H9 (cell line): ENCODE results near the gene KIF16B. TPM values are rescaled to one million over a fixed set of nuclear protein-coding genes. Genes with fewer than 3 reads are reported as not detected.

Experiments used
- DNase-seq: peaks from one replicate; pipeline ENCODE4 v3.0.0-alpha.2; 2017
- H2AFZ ChIP-seq: one replicate; pipeline ENCODE4 v1.6.1; 2013; ENCODE audit warnings: mild to moderate bottlenecking, low read length, control low read depth, moderate library complexity
- H2AK5ac ChIP-seq: 2 replicates; pipeline ENCODE4 v1.6.1; 2013; ENCODE audit warnings: low read length, control low read depth, mixed read lengths; ENCODE audit not compliant: insufficient read length
- H2BK120ac ChIP-seq: one replicate; pipeline ENCODE4 v1.6.1; 2013; ENCODE audit warnings: low read depth, mild to moderate bottlenecking, low read length, control low read depth, inconsistent platforms; ENCODE audit not compliant: poor library complexity, severe bottlenecking
- H2BK12ac ChIP-seq: 2 replicates; pipeline ENCODE4 v1.6.1; 2013; ENCODE audit warnings: low read length, control low read depth, mixed read lengths, low read depth; ENCODE audit not compliant: insufficient read length
- H2BK15ac ChIP-seq: 2 replicates; pipeline ENCODE4 v1.6.1; 2013; ENCODE audit warnings: low read depth, low read length, control low read depth
- H2BK20ac ChIP-seq: one replicate; pipeline ENCODE4 v1.6.1; 2013; ENCODE audit warnings: low read depth, mild to moderate bottlenecking, low read length, control low read depth, inconsistent platforms; ENCODE audit not compliant: poor library complexity, severe bottlenecking
- H2BK5ac ChIP-seq: 2 replicates; pipeline ENCODE4 v1.6.1; 2013; ENCODE audit warnings: low read length, control low read depth, mixed read lengths; ENCODE audit not compliant: insufficient read length
- H3K14ac ChIP-seq: 2 replicates; pipeline ENCODE4 v1.6.1; 2013; ENCODE audit warnings: low read length, control low read depth; ENCODE audit not compliant: insufficient read depth
- H3K18ac ChIP-seq: 2 replicates; pipeline ENCODE4 v1.6.1; 2013; ENCODE audit warnings: low read depth, mild to moderate bottlenecking, mixed read lengths, low read length, control low read depth; ENCODE audit not compliant: insufficient read length
- H3K23ac ChIP-seq: 2 replicates; pipeline ENCODE4 v1.6.1; 2013; ENCODE audit warnings: low read length, control low read depth, mixed read lengths, low read depth; ENCODE audit not compliant: insufficient read length
- H3K23me2 ChIP-seq: 2 replicates; pipeline ENCODE4 v1.6.1; 2013; ENCODE audit warnings: low read depth, mild to moderate bottlenecking, mixed read lengths, low read length, control low read depth; ENCODE audit not compliant: insufficient read length, poor library complexity, severe bottlenecking
- H3K27ac ChIP-seq: 2 replicates; pipeline ENCODE4 v1.5.1; 2013; ENCODE audit warnings: low read length, control low read depth, mixed read lengths, low read depth; ENCODE audit not compliant: insufficient read length
- H3K27me3 ChIP-seq: 2 replicates; pipeline ENCODE4 v1.6.1; 2013; ENCODE audit warnings: low read length, control low read depth, inconsistent platforms; ENCODE audit not compliant: insufficient read depth
- H3K4ac ChIP-seq: 2 replicates; pipeline ENCODE4 v1.6.1; 2013; ENCODE audit warnings: low read depth, mild to moderate bottlenecking, control low read depth, inconsistent platforms, low read length, moderate library complexity
- H3K4me1 ChIP-seq: 2 replicates; pipeline ENCODE4 v1.6.1; 2013; ENCODE audit warnings: low read length, control low read depth, inconsistent platforms; ENCODE audit not compliant: insufficient read depth
- H3K4me2 ChIP-seq: 2 replicates; pipeline ENCODE4 v1.6.1; 2013; ENCODE audit warnings: low read length, control low read depth, mixed read lengths; ENCODE audit not compliant: insufficient read length, insufficient read depth
- H3K56ac ChIP-seq: 2 replicates; pipeline ENCODE4 v1.6.1; 2013; ENCODE audit warnings: low read depth, mild to moderate bottlenecking, mixed read lengths, low read length, control low read depth; ENCODE audit not compliant: insufficient read length
- H3K79me1 ChIP-seq: 2 replicates; pipeline ENCODE4 v1.6.1; 2013; ENCODE audit warnings: low read depth, mild to moderate bottlenecking, moderate library complexity, low read length, control low read depth, inconsistent platforms; ENCODE audit not compliant: insufficient read depth, poor library complexity, severe bottlenecking
- H3K79me2 ChIP-seq: 2 replicates; pipeline ENCODE4 v1.6.1; 2013; ENCODE audit warnings: low read length, control low read depth, inconsistent platforms; ENCODE audit not compliant: insufficient read depth
- H3K9ac ChIP-seq: 2 replicates; pipeline ENCODE4 v1.6.1; 2013; ENCODE audit warnings: low read length, control low read depth, mixed read lengths; ENCODE audit not compliant: insufficient read length; ENCODE audit errors: extremely low read depth
- H3K9me3 ChIP-seq: one replicate; pipeline ENCODE4 v1.6.1; 2013; ENCODE audit warnings: low read depth, low read length, inconsistent platforms; ENCODE audit not compliant: control insufficient read depth
- H3T11ph ChIP-seq: one replicate; pipeline ENCODE4 v1.6.1; 2013; ENCODE audit warnings: mild to moderate bottlenecking, low read length, control low read depth, inconsistent platforms
- H4K20me1 ChIP-seq: one replicate; pipeline ENCODE4 v1.6.1; 2013; ENCODE audit not compliant: control insufficient read depth, insufficient read length, insufficient read depth
- H4K5ac ChIP-seq: 2 replicates; pipeline ENCODE4 v1.6.1; 2013; ENCODE audit warnings: low read depth, mild to moderate bottlenecking, mixed read lengths, low read length, control low read depth; ENCODE audit not compliant: insufficient read length
- H4K8ac ChIP-seq: replicated peaks from 2 replicates; pipeline ENCODE4 v1.6.1; 2013; ENCODE audit warnings: low read length, control low read depth, mixed read lengths, low read depth; ENCODE audit not compliant: insufficient read length
- H4K91ac ChIP-seq: 2 replicates; pipeline ENCODE4 v1.6.1; 2013; ENCODE audit warnings: low read depth, mild to moderate bottlenecking, moderate library complexity, mixed read lengths, low read length, control low read depth; ENCODE audit not compliant: insufficient read length
- H3K27ac Mint-ChIP-seq, 3 experiments: 2 replicates in 2 of 3; 3 replicates in 1 of 3; pipeline ENCODE4 v1.8.0; 2020 to 2021; ENCODE audit warnings: mixed read lengths in 3 of 3, mild to moderate bottlenecking in 1 of 3, moderate library complexity in 1 of 3
- H3K27me3 Mint-ChIP-seq: 2 replicates; pipeline ENCODE4 v1.8.0; 2021; ENCODE audit warnings: low read depth, mild to moderate bottlenecking, moderate library complexity, mixed read lengths
- H3K36me3 Mint-ChIP-seq, 3 experiments: 2 replicates in 2 of 3; 3 replicates in 1 of 3; pipeline ENCODE4 v1.8.0; 2020 to 2021; ENCODE audit warnings: low read depth in 3 of 3, mixed read lengths in 3 of 3; ENCODE audit not compliant: insufficient read depth in 1 of 3
- H3K4me1 Mint-ChIP-seq, 2 experiments: 2 replicates each; pipeline ENCODE4 v1.8.0; 2020; ENCODE audit warnings: mixed read lengths in 2 of 2
- H3K4me3 Mint-ChIP-seq, 2 experiments: 2 replicates in 1 of 2; 3 replicates in 1 of 2; pipeline ENCODE4 v1.8.0; 2020 to 2021; ENCODE audit warnings: mild to moderate bottlenecking in 2 of 2, mixed read lengths in 2 of 2, moderate library complexity in 1 of 2
- H3K9me3 Mint-ChIP-seq, 2 experiments: 2 replicates in 1 of 2; 3 replicates in 1 of 2; pipeline ENCODE4 v1.8.0; 2020; ENCODE audit warnings: mild to moderate bottlenecking in 2 of 2, mixed read lengths in 2 of 2, moderate library complexity in 1 of 2
- WGBS: extraction: QIAGEN DNeasy Blood & Tissue Kit; methylation state at CpG from one replicate; pipeline ENCODE4 v1.1.7; 2013; ENCODE audit warnings: missing lambda C conversion rate, low lambda C conversion rate, mixed read lengths; ENCODE audit not compliant: insufficient read length; ENCODE audit errors: extremely low coverage; 5-methylcytosine and 5-hydroxymethylcytosine counted together
- total RNA-seq: library from RNA; stranded (reverse); gene quantifications from 2 replicates; pipeline ENCODE4 v1.2.1, GENCODE V29; 2021
- TF ChIP-seq, protein P1 (sequence below): fragments of 200-600 bp; sonication (generic); conservative IDR thresholded peaks from 3 replicates; pipeline ENCODE4 v1.8.0; 2021; ENCODE audit warnings: antibody characterized with exemption, mild to moderate bottlenecking

Gene KIF16B
- total RNA-seq, 1 experiment from 2014 or later = 7.4 TPM

DNA sequence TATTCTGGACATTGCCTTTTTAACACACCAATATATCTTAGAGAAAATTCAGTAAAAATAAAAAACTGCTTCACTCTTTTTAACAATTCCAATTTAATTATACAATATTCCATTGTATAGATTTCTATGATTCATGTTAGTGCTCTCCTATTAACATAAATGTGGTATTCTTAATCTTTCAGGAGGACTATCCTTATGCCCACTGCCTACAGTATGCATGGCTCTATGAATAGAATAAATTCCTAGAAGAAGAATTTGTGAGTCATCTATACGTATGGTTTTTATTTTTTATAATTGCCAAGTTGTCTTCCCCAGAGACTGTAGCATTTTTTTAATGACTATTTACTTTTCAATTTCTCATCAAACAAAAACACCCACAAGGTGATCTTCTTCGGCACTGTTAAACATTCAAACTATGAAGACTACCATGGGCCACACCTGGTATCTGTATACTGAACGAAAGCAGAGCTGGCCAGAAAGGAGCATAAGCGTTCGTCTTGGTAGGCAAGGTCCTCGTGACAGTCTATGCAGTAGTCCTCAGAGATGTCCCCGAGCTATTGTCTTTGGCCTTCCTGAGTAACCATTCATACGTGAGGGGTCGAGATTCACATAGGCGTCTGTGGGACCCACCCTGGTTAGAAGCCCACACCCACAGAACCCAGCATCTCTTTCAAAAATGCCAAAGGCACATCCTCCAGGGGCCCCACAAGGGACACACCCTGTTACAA is 74.6 kb downstream of the KIF16B start:
- no peaks in the 10 kb centered on the region for H3K27me3 ChIP-seq
- no peak overlapping the region for H3K9ac ChIP-seq
- no peak overlapping the region for H2BK120ac ChIP-seq
- H3K56ac ChIP-seq = no peak overlapping the region
- H3K27me3 Mint-ChIP-seq = no peaks in the 10 kb centered on the region
- WGBS = no CpG with 5 or more reads among the region's 10 CpGs
- H3K23me2 ChIP-seq = no peaks in the 10 kb centered on the region
- no peak overlapping the region for H3K27ac Mint-ChIP-seq
- H4K91ac ChIP-seq = no peak overlapping the region
- no peak overlapping the region for H2BK20ac ChIP-seq
- H3K14ac ChIP-seq = no peak overlapping the region
- H3K9me3 ChIP-seq = no peaks in the 10 kb centered on the region
- H3K4me1 ChIP-seq = no peaks in the 10 kb centered on the region
- H2AFZ ChIP-seq = no peak overlapping the region
- no peak overlapping the region for H2BK5ac ChIP-seq
- no peak overlapping the region for H3K4ac ChIP-seq
- H3K4me1 Mint-ChIP-seq = peaks cover 0 to 4% of the 10 kb centered on the region in 2 experiments; a peak in 2 of 4 replicates
- H3K18ac ChIP-seq = no peak overlapping the region
- H3K79me1 ChIP-seq = no peaks in the 10 kb centered on the region
- H2BK12ac ChIP-seq = no peak overlapping the region
- TF ChIP-seq, protein P1, sequence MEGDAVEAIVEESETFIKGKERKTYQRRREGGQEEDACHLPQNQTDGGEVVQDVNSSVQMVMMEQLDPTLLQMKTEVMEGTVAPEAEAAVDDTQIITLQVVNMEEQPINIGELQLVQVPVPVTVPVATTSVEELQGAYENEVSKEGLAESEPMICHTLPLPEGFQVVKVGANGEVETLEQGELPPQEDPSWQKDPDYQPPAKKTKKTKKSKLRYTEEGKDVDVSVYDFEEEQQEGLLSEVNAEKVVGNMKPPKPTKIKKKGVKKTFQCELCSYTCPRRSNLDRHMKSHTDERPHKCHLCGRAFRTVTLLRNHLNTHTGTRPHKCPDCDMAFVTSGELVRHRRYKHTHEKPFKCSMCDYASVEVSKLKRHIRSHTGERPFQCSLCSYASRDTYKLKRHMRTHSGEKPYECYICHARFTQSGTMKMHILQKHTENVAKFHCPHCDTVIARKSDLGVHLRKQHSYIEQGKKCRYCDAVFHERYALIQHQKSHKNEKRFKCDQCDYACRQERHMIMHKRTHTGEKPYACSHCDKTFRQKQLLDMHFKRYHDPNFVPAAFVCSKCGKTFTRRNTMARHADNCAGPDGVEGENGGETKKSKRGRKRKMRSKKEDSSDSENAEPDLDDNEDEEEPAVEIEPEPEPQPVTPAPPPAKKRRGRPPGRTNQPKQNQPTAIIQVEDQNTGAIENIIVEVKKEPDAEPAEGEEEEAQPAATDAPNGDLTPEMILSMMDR = no peak
- no peaks in the 10 kb centered on the region for H3K79me2 ChIP-seq
- H3K4me3 Mint-ChIP-seq = no peak overlapping the region
- peaks cover 0 to 6% (median 6%) of the 10 kb centered on the region in 3 experiments; a peak in 5 of 7 replicates for H3K36me3 Mint-ChIP-seq
- no peak overlapping the region for H3T11ph ChIP-seq
- no peak overlapping the region for H3K23ac ChIP-seq
- H4K20me1 ChIP-seq = no peaks in the 10 kb centered on the region
- no peak overlapping the region for H3K4me2 ChIP-seq
- no peak for DNase-seq
- H4K8ac ChIP-seq = no peak overlapping the region
- H4K5ac ChIP-seq = no peak overlapping the region
- H2AK5ac ChIP-seq = no peak overlapping the region
- H3K27ac ChIP-seq = no peak overlapping the region
- H3K9me3 Mint-ChIP-seq = no peaks in the 10 kb centered on the region
- H2BK15ac ChIP-seq = no peak overlapping the region
